BLaER1 (cell line): ENCODE data around the gene MAML3.

Source experiments
- H3K27ac ChIP-seq: shearing (Covaris generic); formaldehyde crosslinking; 2 replicates; pipeline ENCODE4 v1.8.1; 2022
- H3K27me3 ChIP-seq: shearing (Covaris generic); formaldehyde crosslinking; 2 replicates; pipeline ENCODE4 v1.8.1; 2022
- H3K36me3 ChIP-seq: shearing (Covaris generic); formaldehyde crosslinking; 2 replicates; pipeline ENCODE4 v1.8.1; 2022
- H3K4me1 ChIP-seq: shearing (Covaris generic); formaldehyde crosslinking; 2 replicates; pipeline ENCODE4 v1.8.1; 2022
- H3K4me2 ChIP-seq: shearing (Covaris generic); formaldehyde crosslinking; 2 replicates; pipeline ENCODE4 v1.8.1; 2022
- H3K4me3 ChIP-seq: shearing (Covaris generic); formaldehyde crosslinking; 2 replicates; pipeline ENCODE4 v1.8.1; 2022
- H3K9ac ChIP-seq: shearing (Covaris generic); formaldehyde crosslinking; 2 replicates; pipeline ENCODE4 v1.8.1; 2022
- H3K9me3 ChIP-seq: shearing (Covaris generic); formaldehyde crosslinking; 2 replicates; pipeline ENCODE4 v1.8.1; 2022
- H4K20me1 ChIP-seq: shearing (Covaris generic); formaldehyde crosslinking; 2 replicates; pipeline ENCODE4 v1.8.1; 2022
- Cebpa-rat ChIP-seq: shearing (Covaris generic); IDR thresholded peaks from 2 replicates; pipeline ENCODE4 v1.8.1; 2022

Gene MAML3

DNA sequence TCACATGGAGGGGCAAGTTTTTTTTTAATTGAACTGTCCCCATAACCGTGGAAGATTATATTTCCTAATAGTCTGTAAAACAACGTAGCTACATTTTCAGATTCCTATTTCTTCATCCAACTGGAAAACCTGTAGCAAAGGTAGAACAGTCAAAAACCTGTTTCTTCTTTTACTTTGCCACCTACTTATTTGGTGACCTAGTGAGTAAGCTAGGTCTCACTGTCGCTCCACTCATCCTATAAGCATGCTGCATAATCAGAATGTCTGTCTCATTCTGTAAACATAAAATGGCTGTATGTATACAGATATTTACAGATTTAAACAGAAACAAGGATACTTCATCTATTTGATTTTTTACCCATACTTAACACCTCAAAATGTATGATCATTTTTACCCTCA lies 20.4 kb downstream of the MAML3 start:
- H4K20me1 ChIP-seq = peaks cover 26% of the 10 kb centered on the region; the same call in 1 of the 2 replicates
- no peak overlapping the region for H3K27ac ChIP-seq
- H3K9me3 ChIP-seq = peaks cover 14% of the 10 kb centered on the region; the same call in 1 of the 2 replicates
- peaks cover 1% of the 10 kb centered on the region; the same call in 1 of the 2 replicates for H3K4me1 ChIP-seq
- H3K27me3 ChIP-seq = no peaks in the 10 kb centered on the region
- no peak overlapping the region for H3K4me3 ChIP-seq
- H3K9ac ChIP-seq = no peak overlapping the region
- peaks cover 36% of the 10 kb centered on the region for H3K36me3 ChIP-seq
- no peak for TF ChIP-seq Cebpa-rat
- no peak overlapping the region for H3K4me2 ChIP-seq

DNA sequence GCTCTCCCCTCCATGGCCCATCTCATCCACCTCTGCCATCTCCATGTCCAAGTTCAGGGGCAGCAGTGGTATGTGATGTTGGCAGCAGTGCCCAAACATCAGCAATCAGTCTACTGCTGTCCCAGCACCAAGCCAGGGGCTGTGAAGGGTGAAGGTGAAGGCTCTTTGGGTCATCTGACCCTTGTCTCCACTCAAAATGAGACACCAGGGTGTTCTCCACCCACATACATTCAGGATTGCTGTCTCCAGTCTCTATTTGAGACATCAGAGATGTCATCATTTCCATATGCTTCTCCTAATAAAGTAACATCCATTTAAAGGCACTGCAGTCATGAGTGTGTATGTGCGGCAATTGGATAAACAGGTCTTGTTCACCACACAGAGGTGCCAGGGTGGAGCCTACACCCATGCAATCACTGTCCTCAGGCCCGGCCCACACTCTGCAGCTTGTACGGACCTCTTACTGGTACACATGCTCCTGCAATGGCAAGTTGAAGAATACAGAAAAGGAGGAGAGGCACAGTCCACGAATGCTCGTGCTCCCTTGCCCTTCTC lies 22.2 kb downstream of the MAML3 start:
- Histone ChIP-seq H3K4me3 (no peak overlapping the region), H3K9me3 (peaks cover 4% of the 10 kb centered on the region; the same call in 1 of the 2 replicates), H3K4me1 (peaks cover 17% of the 10 kb centered on the region), H3K27me3 (no peaks in the 10 kb centered on the region), H3K4me2 (no peak overlapping the region), H3K36me3 (peaks cover 54% of the 10 kb centered on the region), H3K9ac (no peak overlapping the region), H3K27ac (no peak overlapping the region), H4K20me1 (peaks cover 32% of the 10 kb centered on the region; the same call in 1 of the 2 replicates)
- no peak for TF ChIP-seq Cebpa-rat

DNA sequence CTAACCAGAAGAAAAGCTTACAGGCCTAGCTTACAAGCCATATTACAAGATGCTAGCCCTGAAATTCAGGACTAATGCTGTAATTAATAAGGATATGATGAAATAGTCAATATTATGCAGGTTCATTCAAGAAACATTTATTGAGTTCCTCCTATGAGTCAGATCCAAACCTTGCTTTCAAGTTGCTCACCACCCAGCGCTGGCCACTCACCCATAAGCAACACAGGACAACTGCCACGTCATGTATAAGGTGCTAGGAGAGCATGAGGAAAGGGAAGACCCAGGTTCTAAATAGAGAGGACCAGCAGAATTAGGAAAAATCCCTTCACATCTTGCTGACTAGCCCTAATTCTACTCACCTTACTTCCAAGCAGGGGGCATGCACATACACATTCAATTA lies 23.3 kb downstream of the MAML3 start:
- H3K9ac ChIP-seq = no peak overlapping the region
- H3K9me3 ChIP-seq = peaks cover 8% of the 10 kb centered on the region; the same call in 1 of the 2 replicates
- H3K27me3 ChIP-seq = no peaks in the 10 kb centered on the region
- H3K4me3 ChIP-seq = no peak overlapping the region
- H3K4me2 ChIP-seq = no peak overlapping the region
- no peak for TF ChIP-seq Cebpa-rat
- H3K4me1 ChIP-seq = peaks cover 17% of the 10 kb centered on the region
- peaks cover 50% of the 10 kb centered on the region for H3K36me3 ChIP-seq
- H3K27ac ChIP-seq = no peak overlapping the region
- H4K20me1 ChIP-seq = peaks cover 26% of the 10 kb centered on the region; the same call in 1 of the 2 replicates

DNA sequence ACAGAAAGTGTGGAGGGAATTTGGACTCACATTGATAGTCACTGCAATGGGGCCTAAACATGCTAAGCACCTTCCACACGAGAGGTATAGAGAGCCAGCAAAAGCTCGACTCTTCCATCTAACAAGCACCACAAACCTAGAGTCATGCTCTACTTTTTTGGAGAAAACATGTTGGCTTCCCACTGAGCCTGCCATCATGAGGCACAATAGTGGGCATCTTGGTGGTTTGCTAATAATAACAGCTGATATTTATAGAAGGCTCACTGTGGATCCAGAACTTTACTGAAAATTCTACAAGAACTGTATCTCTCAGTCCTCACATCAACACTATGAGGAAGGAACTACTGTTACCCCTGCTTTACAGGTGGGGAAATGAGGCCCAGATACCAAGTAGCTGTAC lies 26.6 kb downstream of the MAML3 start:
- H3K27ac ChIP-seq = no peak overlapping the region

DNA sequence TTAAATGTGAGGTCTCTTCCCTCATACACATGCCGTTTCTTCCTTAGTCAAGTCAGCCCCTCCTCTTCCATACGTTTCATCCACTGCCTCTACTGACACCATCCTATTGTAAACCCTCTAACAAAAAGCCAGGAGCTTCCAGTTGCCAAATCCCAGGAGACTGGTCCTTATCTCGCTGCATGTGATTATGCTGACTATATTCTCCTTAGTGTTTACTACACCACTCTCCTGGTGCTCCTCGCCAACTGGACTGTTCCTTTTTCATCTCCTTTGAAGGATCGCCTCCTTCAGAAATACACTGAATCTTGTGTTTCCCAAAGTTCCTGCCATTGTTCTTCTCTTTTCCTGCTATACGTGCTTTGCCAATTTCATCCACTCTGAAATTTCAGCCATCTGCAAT lies 27.7 kb downstream of the MAML3 start:
- Histone ChIP-seq H4K20me1 (peaks cover 6% of the 10 kb centered on the region; the same call in 1 of the 2 replicates), H3K4me2 (no peak overlapping the region), H3K27ac (no peak overlapping the region), H3K27me3 (no peaks in the 10 kb centered on the region), H3K36me3 (peaks cover 39% of the 10 kb centered on the region), H3K9ac (no peak overlapping the region), H3K4me3 (no peak overlapping the region), H3K4me1 (peaks cover 41% of the 10 kb centered on the region), H3K9me3 (peaks cover 17% of the 10 kb centered on the region)
- no peak for TF ChIP-seq Cebpa-rat

More for the DNA sequence above, 26.6 kb downstream of the MAML3 start:
- Histone ChIP-seq H3K9me3 (peaks cover 8% of the 10 kb centered on the region; the same call in 1 of the 2 replicates), H3K36me3 (peaks cover 47% of the 10 kb centered on the region), H3K4me2 (peak overlapping the region; percentile 9; the same call in 1 of the 2 replicates), H3K4me3 (no peak overlapping the region), H4K20me1 (peaks cover 13% of the 10 kb centered on the region; the same call in 1 of the 2 replicates), H3K27me3 (no peaks in the 10 kb centered on the region), H3K9ac (no peak overlapping the region), H3K4me1 (peaks cover 41% of the 10 kb centered on the region)
- TF ChIP-seq Cebpa-rat = no peak

DNA sequence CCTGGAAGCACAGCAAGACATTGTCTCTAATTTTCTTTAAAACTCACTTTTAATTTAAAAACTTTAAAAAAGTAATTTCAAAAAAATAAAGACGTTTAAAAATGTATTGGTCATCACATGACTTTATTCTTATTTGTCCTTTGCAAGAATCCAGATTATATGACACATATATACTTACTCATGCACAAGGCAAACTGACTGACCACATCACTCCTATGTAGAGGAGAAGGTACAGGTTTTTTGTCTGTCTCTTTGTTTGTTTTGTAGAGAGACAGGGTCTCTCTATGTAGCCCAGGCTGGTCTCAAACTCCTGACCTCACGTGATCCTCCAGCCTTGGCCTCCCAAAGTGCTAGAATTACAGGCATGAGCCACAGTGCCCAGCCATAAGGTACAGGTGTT lies 28.6 kb downstream of the MAML3 start:
- H3K9ac ChIP-seq = no peak overlapping the region
- peaks cover 41% of the 10 kb centered on the region for H3K4me1 ChIP-seq
- no peak overlapping the region for H3K4me3 ChIP-seq
- no peak overlapping the region for H3K4me2 ChIP-seq
- H3K27me3 ChIP-seq = no peaks in the 10 kb centered on the region
- peaks cover 6% of the 10 kb centered on the region; the same call in 1 of the 2 replicates for H4K20me1 ChIP-seq
- peaks cover 23% of the 10 kb centered on the region for H3K9me3 ChIP-seq
- no peak for TF ChIP-seq Cebpa-rat
- no peak overlapping the region for H3K27ac ChIP-seq
- peaks cover 34% of the 10 kb centered on the region for H3K36me3 ChIP-seq

DNA sequence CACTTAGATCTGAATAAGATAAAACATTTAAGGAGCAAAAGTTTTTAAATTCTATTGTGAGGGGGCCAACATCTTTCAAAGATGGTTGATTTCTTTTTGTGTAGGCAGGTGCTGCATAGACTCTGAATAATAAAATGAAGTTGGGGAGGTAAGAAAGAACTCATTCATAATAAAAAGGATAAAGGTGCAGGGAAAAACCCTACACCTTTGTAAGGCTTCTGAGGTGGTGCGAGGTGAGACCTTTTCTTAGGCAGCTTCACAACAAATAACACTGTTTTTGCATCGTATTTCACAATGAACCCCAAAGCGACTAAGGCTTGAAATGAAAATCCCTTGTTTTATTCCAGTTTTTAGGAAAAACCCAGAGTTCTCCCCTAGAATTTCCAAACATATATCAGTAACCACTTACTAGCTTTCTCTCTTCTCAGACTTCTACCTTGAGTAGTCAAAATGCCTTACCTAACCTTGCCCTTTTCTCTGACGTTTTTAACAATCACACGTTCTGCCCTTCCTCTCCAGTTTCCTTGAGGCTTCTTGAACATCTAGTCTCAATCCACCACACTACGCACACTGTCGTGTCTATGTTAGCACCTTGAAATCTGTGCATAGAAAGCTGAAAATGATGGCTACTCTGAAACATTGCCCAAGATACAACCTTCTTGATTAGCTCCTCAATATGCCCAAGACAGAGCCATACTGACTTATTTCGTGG lies 30.2 kb downstream of the MAML3 start:
- H3K9ac ChIP-seq = no peak overlapping the region
- no peak overlapping the region for H3K27ac ChIP-seq
- TF ChIP-seq Cebpa-rat = no peak
- H3K4me2 ChIP-seq = 0 out of 2 replicates have a peak overlapping the region, but pooled peaks have one; percentile 17
- H3K4me3 ChIP-seq = no peak overlapping the region
- H3K36me3 ChIP-seq = peaks cover 26% of the 10 kb centered on the region
- H4K20me1 ChIP-seq = 0 out of 2 replicates have a peak, but pooled peaks cover 6% of the 10 kb centered on the region
- H3K27me3 ChIP-seq = no peaks in the 10 kb centered on the region
- peaks cover 52% of the 10 kb centered on the region for H3K4me1 ChIP-seq
- H3K9me3 ChIP-seq = peaks cover 23% of the 10 kb centered on the region

DNA sequence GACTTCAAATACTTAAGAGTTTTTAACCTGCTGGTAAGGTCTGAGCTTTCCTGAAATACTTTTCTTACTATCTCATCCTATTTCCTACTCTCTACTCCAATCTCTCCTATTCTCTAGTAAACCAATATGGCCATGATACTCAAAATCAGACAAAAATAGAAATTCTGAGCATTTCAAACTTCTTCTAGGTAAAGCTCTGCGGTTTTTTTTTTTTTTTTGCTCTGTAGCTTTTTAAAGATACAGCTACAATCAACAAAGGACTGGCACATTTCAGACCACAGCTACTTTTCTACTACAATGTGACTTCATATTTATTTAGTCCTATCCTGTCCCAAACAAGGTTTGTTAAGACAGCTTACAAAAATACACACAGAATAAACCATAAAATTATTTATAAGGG lies 31.1 kb downstream of the MAML3 start:
- Histone ChIP-seq H3K27ac (no peak overlapping the region), H3K9me3 (peaks cover 19% of the 10 kb centered on the region), H3K4me2 (peak overlapping the region; percentile 0; the same call in 1 of the 2 replicates), H3K27me3 (no peaks in the 10 kb centered on the region), H3K36me3 (peaks cover 17% of the 10 kb centered on the region), H3K4me3 (no peak overlapping the region), H3K4me1 (peaks cover 53% of the 10 kb centered on the region), H4K20me1 (0 out of 2 replicates have a peak, but pooled peaks cover 6% of the 10 kb centered on the region), H3K9ac (no peak overlapping the region)
- no peak for TF ChIP-seq Cebpa-rat

DNA sequence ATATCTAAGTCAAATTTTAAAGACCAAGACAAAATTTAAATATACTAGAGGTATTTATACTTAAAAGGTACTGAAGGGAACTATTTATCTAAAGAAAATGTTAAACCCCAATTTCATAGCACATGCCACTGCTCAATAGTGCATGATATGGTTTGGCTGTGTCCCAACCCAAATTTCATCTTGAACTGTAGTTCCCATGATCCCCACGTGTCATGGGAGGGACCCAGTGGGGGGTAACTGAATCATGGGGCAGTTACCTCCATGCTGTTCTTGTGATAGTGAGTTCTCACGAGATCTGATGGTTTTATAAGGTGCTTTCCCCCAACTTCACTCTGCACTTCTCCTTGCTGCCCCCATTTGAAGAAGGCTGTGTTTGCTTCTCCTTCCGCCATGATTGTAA lies 32.3 kb downstream of the MAML3 start:
- H3K4me2 ChIP-seq = no peak overlapping the region
- no peak for TF ChIP-seq Cebpa-rat
- H3K27ac ChIP-seq = no peak overlapping the region
- peaks cover 6% of the 10 kb centered on the region; the same call in 1 of the 2 replicates for H3K36me3 ChIP-seq
- H3K9me3 ChIP-seq = peaks cover 19% of the 10 kb centered on the region
- no peak overlapping the region for H3K9ac ChIP-seq
- H4K20me1 ChIP-seq = no peaks in the 10 kb centered on the region
- no peaks in the 10 kb centered on the region for H3K27me3 ChIP-seq
- no peak overlapping the region for H3K4me3 ChIP-seq
- peaks cover 57% of the 10 kb centered on the region for H3K4me1 ChIP-seq
